AG10803 (cell line): ENCODE results near the gene NEDD1.

Source experiments
- DNase-seq: peaks from one replicate; pipeline ENCODE4 v3.0.0; 2010; ENCODE audit warnings: low read depth
- H3K4me3 ChIP-seq: 2 replicates; pipeline ENCODE4 v1.5.1; 2011; ENCODE audit warnings: mild to moderate bottlenecking, low read length, control low read depth
- TF ChIP-seq, protein P1 (sequence below): conservative IDR thresholded peaks from 2 replicates; pipeline ENCODE4 v1.5.1; 2011; ENCODE audit warnings: mild to moderate bottlenecking, low read length, control low read depth, inconsistent platforms

NEDD1 gene

DNA sequence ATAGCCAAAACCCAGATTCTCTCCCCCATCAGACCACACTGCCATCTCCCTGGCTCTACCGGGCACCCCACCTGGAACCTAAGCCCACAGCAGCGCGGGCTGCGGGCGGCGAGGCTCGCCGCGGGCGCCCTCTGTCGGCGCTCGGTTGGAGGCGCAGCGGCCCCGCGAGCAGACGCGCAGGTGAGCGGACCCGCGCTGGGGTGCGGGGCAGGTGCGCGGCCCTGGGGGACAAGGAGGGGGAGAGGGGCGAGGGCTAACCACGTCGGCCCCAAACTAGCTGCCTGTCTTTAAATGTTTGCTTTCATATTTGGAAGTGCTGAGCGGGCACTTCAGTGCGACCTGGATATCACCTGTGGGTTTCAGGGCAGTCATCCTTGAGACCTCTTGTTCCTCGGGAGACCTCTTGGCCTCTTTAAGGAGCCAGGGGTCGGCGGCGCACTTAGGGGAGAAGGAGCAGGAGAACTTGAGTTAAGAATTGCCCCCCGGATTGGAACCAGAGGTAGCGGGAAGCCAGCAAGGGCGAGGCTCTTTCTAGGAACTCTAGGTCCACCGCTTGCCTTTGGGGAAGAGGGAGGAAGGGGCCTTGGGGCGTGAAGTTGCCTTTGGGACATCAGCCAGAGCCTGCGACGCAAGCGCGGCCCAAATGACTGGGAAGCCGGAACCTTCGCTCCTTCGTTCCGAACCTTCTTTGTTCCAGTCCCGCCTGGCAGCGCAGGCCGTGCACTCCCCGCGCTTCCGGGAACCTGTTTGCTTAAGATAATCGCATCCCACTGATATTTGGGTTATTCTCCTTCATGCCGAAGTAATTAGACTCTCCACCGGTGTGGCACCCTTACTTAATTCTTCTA, 78.7 kb downstream of the NEDD1 start:
- H3K4me3 ChIP-seq = peak overlapping the region; percentile 47
- DNase-seq = no peak
- TF ChIP-seq, protein P1, sequence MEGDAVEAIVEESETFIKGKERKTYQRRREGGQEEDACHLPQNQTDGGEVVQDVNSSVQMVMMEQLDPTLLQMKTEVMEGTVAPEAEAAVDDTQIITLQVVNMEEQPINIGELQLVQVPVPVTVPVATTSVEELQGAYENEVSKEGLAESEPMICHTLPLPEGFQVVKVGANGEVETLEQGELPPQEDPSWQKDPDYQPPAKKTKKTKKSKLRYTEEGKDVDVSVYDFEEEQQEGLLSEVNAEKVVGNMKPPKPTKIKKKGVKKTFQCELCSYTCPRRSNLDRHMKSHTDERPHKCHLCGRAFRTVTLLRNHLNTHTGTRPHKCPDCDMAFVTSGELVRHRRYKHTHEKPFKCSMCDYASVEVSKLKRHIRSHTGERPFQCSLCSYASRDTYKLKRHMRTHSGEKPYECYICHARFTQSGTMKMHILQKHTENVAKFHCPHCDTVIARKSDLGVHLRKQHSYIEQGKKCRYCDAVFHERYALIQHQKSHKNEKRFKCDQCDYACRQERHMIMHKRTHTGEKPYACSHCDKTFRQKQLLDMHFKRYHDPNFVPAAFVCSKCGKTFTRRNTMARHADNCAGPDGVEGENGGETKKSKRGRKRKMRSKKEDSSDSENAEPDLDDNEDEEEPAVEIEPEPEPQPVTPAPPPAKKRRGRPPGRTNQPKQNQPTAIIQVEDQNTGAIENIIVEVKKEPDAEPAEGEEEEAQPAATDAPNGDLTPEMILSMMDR = peak; percentile 41

DNA sequence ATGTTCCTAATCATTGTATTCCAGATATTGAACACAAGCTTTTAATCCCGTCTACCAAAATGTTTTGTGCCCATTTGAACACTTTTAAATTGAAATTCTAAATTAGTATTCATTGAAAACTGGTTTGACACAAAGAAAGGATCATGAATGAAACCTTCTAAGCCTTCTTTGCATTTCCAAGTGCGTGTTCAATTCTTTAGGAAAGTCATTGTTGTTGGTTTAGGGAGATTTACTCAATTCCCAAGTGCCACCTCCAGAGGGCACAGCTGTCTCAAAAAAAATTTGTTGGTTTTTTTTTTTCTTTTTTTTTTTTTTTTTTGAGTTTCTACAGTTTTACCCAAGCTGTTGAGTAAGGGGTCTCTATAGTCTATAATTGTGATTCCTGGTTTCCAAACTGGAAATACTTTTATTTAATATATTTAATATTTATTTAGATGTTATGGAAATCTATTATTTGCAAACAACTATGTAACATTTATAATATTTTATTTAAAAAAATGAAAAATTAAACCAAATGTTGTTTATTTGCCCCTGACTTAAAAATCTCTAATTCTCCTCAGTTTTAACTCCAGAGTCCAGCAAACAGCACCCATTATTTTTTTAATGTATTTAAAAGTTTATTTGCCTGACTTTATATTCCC, 79.9 kb downstream of the NEDD1 start:
- TF ChIP-seq, protein P1 = peak; percentile 73
- no peak overlapping the region for H3K4me3 ChIP-seq
- peak; percentile 24 for DNase-seq

DNA sequence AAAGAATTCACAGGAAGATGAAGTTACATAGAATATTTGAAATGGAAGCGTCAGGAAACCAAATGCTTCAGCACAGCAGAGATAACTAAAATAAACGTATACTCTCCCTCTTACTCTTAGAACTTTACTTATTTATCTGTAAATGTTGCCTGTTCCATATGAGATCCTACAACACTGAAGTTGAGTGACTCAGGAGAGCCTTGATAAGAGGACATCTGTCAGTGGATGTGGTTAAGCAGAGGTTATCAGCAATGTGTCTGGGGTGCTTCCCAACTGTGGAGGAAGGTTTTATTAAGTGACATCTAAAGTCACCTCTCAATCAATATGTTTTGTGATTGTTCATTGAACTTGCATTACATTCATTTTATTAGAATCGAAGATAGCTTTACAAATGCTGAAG, 81.9 kb downstream of the NEDD1 start:
- H3K4me3 ChIP-seq = no peak overlapping the region
- no peak for DNase-seq
- TF ChIP-seq, protein P1 = no peak

DNA sequence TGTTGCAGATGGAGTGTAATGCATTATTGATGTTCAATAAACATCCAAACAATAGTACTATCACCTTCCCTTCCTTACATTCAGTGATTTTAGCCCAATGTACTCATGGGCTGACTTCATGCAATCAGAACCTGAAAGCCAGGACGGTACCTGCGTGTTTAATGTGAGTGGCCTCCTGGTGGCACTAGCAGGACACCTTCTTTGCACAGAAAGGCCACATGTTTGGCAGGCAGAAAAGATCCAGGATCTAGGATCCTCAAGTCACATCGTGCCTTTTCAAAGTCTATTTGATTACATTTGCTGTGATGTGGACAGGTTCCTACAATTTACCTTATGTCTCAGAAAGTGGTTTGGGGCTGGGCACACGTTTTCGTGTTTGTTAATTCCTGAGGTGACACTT, 82.9 kb downstream of the NEDD1 start:
- DNase-seq = no peak
- H3K4me3 ChIP-seq = no peak overlapping the region
- TF ChIP-seq, protein P1 = no peak

DNA sequence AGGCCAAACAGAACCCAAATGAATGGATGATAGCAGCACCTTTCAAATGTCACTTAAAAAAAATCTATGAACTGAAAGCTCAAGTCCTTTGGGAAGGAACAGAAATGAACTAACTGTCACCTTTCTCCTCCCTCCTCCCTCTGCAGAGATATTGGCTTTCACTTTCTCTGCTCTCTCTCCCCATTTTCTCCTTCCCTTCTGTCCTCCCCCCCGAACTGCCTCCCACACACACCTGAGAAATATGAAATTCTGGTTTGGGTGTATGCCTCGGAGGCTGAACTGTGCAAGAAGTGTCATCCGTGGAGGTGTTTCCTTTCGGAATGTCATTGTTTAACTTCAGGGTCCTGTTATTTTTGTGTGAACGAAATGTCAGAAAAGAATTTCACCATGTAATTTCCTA, 87.8 kb downstream of the NEDD1 start:
- TF ChIP-seq, protein P1 = no peak
- DNase-seq = no peak
- H3K4me3 ChIP-seq = no peak overlapping the region

DNA sequence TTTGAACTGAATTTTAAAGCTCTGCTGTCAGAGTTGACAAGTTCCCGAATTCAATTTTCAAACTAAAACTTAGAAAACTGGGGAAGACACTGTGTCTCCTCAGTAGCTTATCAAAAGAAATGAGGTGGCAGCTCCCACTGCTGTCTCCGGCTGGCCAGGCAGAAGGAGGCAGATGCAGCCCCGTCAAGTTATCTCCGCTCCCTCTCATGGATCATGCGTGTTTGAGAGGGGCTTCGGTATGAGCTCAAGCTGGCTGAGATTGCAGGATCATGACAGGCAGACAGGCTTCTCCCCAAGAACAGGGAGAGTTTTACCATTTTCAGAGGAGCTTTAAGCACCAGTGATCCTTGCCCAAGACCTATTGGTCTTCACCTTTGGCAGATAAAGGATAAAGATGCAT, 88.8 kb downstream of the NEDD1 start:
- TF ChIP-seq, protein P1 = no peak
- H3K4me3 ChIP-seq = no peak overlapping the region
- DNase-seq = no peak

DNA sequence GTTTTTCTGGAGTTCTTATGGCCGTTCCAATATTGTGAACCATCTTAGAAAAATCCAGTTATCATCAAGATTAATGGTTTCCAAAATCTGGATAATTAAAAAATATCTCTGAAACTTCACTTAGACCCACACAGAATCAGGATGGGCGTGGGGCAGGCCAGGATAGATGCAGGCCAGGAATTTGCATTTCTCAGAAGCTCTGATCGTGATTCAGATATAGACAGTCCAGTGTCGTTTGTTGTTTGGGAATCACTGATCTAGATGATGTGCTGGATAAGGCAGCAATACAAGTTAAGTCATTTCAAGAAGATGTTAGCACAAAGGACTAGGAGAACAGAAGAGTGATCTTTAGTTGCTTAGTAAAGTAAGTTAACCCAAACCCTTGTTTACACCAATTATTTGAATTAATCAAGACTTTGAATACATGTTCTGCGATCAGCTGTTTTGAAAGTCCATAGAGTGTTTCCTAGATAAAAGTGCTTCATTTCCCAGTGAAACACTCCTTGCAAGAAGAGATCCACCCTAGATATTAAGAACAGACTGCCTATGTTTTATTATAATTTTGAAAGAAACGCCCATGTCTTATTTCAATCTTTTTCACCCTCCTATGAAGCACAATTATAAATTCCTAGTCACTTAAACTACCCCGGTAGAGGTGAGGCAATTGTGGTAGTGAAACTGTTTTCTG, 90.9 kb downstream of the NEDD1 start:
- no peak for DNase-seq
- no peak overlapping the region for H3K4me3 ChIP-seq
- TF ChIP-seq, protein P1 = no peak
